ENCODE data around the gene NUDT22. TPM values are rescaled to one million over a fixed set of nuclear protein-coding genes. Genes with fewer than 3 reads are reported as not detected.

NUDT22 gene
- total and polyA plus RNA-seq, 2 of the 8 experiments (the other 6 are each of a cell fraction or from before 2014, with no cell fraction given), result 43.4 to 69.0 TPM

GRCh38 chr11:64248578-64248977 lies 22.5 kb downstream of the NUDT22 start:
- Histone ChIP-seq H2AFZ (ENCODE audit: low read length) (no peak overlapping the region), H3K18ac (ENCODE audit: extremely low read depth, low read length) (peak overlapping the region; percentile 20; the same call in 1 of the 2 replicates), H2BK12ac (ENCODE audit: low read depth, low read length) (no peak overlapping the region), H3K79me1 (ENCODE audit: low read depth, low read length) (peaks cover 9% of the 10 kb centered on the region), H3K23ac (ENCODE audit: insufficient read length) (no peak overlapping the region), H4K5ac (ENCODE audit: insufficient read length, low read depth, low read length) (no peak overlapping the region), H3K9ac (replicated peaks in 1 of 4; ENCODE audit: extremely low read depth in 1 of 4, low read depth in 3 of 4, low read length in 3 of 4) (no peak overlapping the region), H3K27me3 (replicated peaks in 1 of 4; ENCODE audit: control insufficient read depth in 3 of 4, extremely low read depth in 1 of 4, insufficient read depth in 3 of 4, low read length in 3 of 4) (no peaks in the 10 kb centered on the region), H3K4me1 (replicated peaks in 1 of 4; ENCODE audit: control insufficient read depth in 3 of 4, insufficient read depth in 4 of 4, low read length in 3 of 4) (peaks cover 0 to 47% (median 35%) of the 10 kb centered on the region in 4 experiments; a peak in 6 of 7 replicates), H3K4me3 (ENCODE audit: extremely low read depth in 1 of 4, insufficient read depth in 2 of 4, low read depth in 3 of 4, low read length in 4 of 4) (peak overlapping the region in 2 of 4 experiments; percentile 5 to 83; a peak in 2 of 8 replicates), H3K27ac (ENCODE audit: low read depth, low read length) (peak overlapping the region; percentile 69; the same call in 1 of the 2 replicates), H3K79me2 (ENCODE audit: control insufficient read depth in 1 of 2, insufficient read depth in 2 of 2, low read length in 2 of 2) (peaks cover 6 to 33% of the 10 kb centered on the region in 2 experiments; a peak in 3 of 4 replicates), H3K4ac (replicated peaks; ENCODE audit: insufficient read length, low read depth, low read length) (peak overlapping the region; percentile 28), H2AK5ac (ENCODE audit: low read depth, low read length) (peak overlapping the region; percentile 18; the same call in 1 of the 2 replicates), H2BK120ac (replicated peaks; ENCODE audit: low read depth, low read length) (no peak overlapping the region), H4K8ac (ENCODE audit: extremely low read depth, insufficient read depth, low read length) (no peak overlapping the region), H4K20me1 (replicated peaks in 1 of 2; ENCODE audit: control insufficient read depth in 1 of 2, insufficient read depth in 2 of 2, low read length in 2 of 2) (peaks cover 6 to 15% of the 10 kb centered on the region in 2 experiments), H3K9me3 (ENCODE audit: insufficient read depth in 2 of 2, low read depth in 1 of 2, low read length in 1 of 2) (no peaks in the 10 kb centered on the region), H3K4me2 (ENCODE audit: insufficient read depth in 1 of 2, low read depth in 2 of 2, low read length in 2 of 2) (peak overlapping the region; percentile 73 to 99; a peak in 3 of 4 replicates), H3K23me2 (ENCODE audit: low read depth, low read length) (peaks cover 20% of the 10 kb centered on the region), H2BK5ac (ENCODE audit: low read depth, low read length) (peak overlapping the region; percentile 88; the same call in 1 of the 2 replicates), H2BK20ac (ENCODE audit: low read length) (peak overlapping the region; percentile 88; the same call in 1 of the 2 replicates), H3K36me3 (ENCODE audit: control insufficient read depth in 2 of 4, insufficient read depth in 4 of 4, low read length in 3 of 4) (peaks cover 0 to 12% (median 4%) of the 10 kb centered on the region in 4 experiments; a peak in 4 of 8 replicates), H4K91ac (replicated peaks; ENCODE audit: insufficient read length, low read length) (peak overlapping the region; percentile 59), H3K56ac (replicated peaks; ENCODE audit: insufficient read length, low read depth, low read length) (peak overlapping the region; percentile 1), H3K14ac (ENCODE audit: insufficient read length) (no peak overlapping the region), H2BK15ac (ENCODE audit: low read length) (peak overlapping the region; percentile 97; the same call in 1 of the 2 replicates)
- TF ChIP-seq MAFK (IDR thresholded peaks at IDR 0.05; ENCODE audit: low read depth, low read length), result no peak
- peak; percentile 42; the same call in 1 of the 2 replicates for TF ChIP-seq TBP (IDR thresholded peaks at IDR 0.05; ENCODE audit: low read depth, low read length)
- TF ChIP-seq TAF1 (IDR thresholded peaks at IDR 0.05; ENCODE audit: low read depth, low read length), result 0 out of 2 replicates have a peak, but pooled peaks have one; percentile 11
- POLR2A ChIA-PET (ENCODE audit: partially characterized antibody), result interaction anchor here (0.7 to 13.1 kb wide), 12 partner anchors 11 to 331 kb away, joined by 3 to 352 read pairs (median 6); partner anchors contain the start of genes BAD, DNAJC4, ESRRA and GPR137
- CTCF ChIA-PET (ENCODE audit: partially characterized antibody), result interaction anchor here (0.8 to 10.0 kb wide), 8 partner anchors 15 to 1006 kb away, joined by 3 to 102 read pairs (median 6); partner anchors contain the start of genes CATSPERZ, ESRRA, FERMT3 and VEGFB
- 53% methylated on average over 5 of the region's 7 CpGs; no CpG with 5 or more reads in 1 of the 2 experiments for WGBS, 2 experiments (ENCODE audit: extremely low coverage in 1 of 2, insufficient coverage in 1 of 2, insufficient read length in 1 of 2, insufficient replicate concordance in 2 of 2, low coverage in 1 of 2, low lambda C conversion rate in 2 of 2, missing lambda C conversion rate in 1 of 2)
- DNase-seq (ENCODE audit: low read depth in 1 of 2, low spot score in 2 of 2) (peak in 1 of 2 experiments; percentile 70), FAIRE-seq (no peak)

Data from H1 (cell line).